Liver (tissue), 9 donors: Measurements from ENCODE around the gene SLIT3. TPM values are rescaled to one million over a fixed set of nuclear protein-coding genes. Genes with fewer than 3 reads are reported as not detected.

ENCODE experiments used
- DNase-seq: peaks from one replicate; pipeline ENCODE4 v3.0.0-alpha.2; 2017; ENCODE audit warnings: low spot score
- H3K27ac ChIP-seq, 2 donors: one replicate each; pipeline ENCODE4 v1.7.0; 2013; ENCODE audit warnings: inconsistent platforms in 2 of 2, low read length in 2 of 2, control low read depth in 1 of 2, low read depth in 1 of 2, mild to moderate bottlenecking in 1 of 2
- H3K27me3 ChIP-seq, 4 donors: one replicate each; pipeline versions ENCODE4 v1.6.1 to v1.7.0; 2013; ENCODE audit warnings: low read length in 3 of 4, inconsistent platforms in 1 of 4, mild to moderate bottlenecking in 1 of 4, moderate library complexity in 1 of 4; ENCODE audit not compliant: control insufficient read depth in 4 of 4, insufficient read depth in 4 of 4
- H3K36me3 ChIP-seq, 4 donors: one replicate each; pipeline versions ENCODE4 v1.6.1 to v1.7.0; 2013; ENCODE audit warnings: low read length in 3 of 4, mild to moderate bottlenecking in 3 of 4, low read depth in 1 of 4, moderate library complexity in 1 of 4; ENCODE audit not compliant: control insufficient read depth in 4 of 4, insufficient read depth in 3 of 4
- H3K4me1 ChIP-seq, 4 donors: one replicate each; pipeline versions ENCODE4 v1.6.1 to v1.7.0; 2013; ENCODE audit warnings: low read length in 3 of 4, mild to moderate bottlenecking in 3 of 4, moderate library complexity in 1 of 4; ENCODE audit not compliant: control insufficient read depth in 4 of 4, insufficient read depth in 4 of 4
- H3K4me3 ChIP-seq, 3 donors: one replicate each; pipeline versions ENCODE4 v1.6.1 to v1.7.0; 2013; ENCODE audit warnings: low read length in 3 of 3, control low read depth in 1 of 3, low read depth in 1 of 3, mild to moderate bottlenecking in 1 of 3
- H3K9ac ChIP-seq, 2 donors: one replicate each; pipeline ENCODE4 v1.7.0; 2013; ENCODE audit warnings: low read length in 2 of 2, mild to moderate bottlenecking in 2 of 2, moderate library complexity in 2 of 2, control low read depth in 1 of 2, low read depth in 1 of 2
- H3K9me3 ChIP-seq, 4 donors: one replicate each; pipeline versions ENCODE4 v1.6.1 to v1.7.0; 2013; ENCODE audit warnings: low read length in 3 of 4; ENCODE audit not compliant: control insufficient read depth in 4 of 4
- CTCF ChIP-seq: fragments of 150-350 bp; IDR thresholded peaks from 2 replicates; pipeline ENCODE4 v1.5.1; 2017; ENCODE audit warnings: improper control_type of control experiment, low read depth, low read length; ENCODE audit not compliant: missing input control
- FOXA2 ChIP-seq: IDR thresholded peaks from 2 replicates; pipeline ENCODE4 v1.6.1; 2016; ENCODE audit warnings: antibody characterized with exemption
- GABPA ChIP-seq, 2 donors: IDR thresholded peaks in 1 of 2; conservative IDR thresholded peaks in 1 of 2; 2 replicates each; pipeline ENCODE4 v1.6.1; 2016; ENCODE audit warnings: antibody characterized with exemption in 2 of 2, mild to moderate bottlenecking in 1 of 2, moderate library complexity in 1 of 2
- HNF4A ChIP-seq, 2 donors: conservative IDR thresholded peaks; 2 replicates each; pipeline ENCODE4 v1.6.1; 2016; ENCODE audit warnings: antibody characterized with exemption in 2 of 2, mild to moderate bottlenecking in 2 of 2
- JUND ChIP-seq, 2 donors: IDR thresholded peaks; 2 replicates each; pipeline ENCODE4 v1.6.1; 2016; ENCODE audit warnings: antibody characterized with exemption in 2 of 2
- MAX ChIP-seq: IDR thresholded peaks from 2 replicates; pipeline ENCODE4 v1.6.1; 2016; ENCODE audit warnings: antibody characterized with exemption
- RAD21 ChIP-seq, 2 donors: IDR thresholded peaks; 2 replicates each; pipeline ENCODE4 v1.6.1; 2016; ENCODE audit warnings: antibody characterized with exemption in 2 of 2, mild to moderate bottlenecking in 2 of 2
- RXRA ChIP-seq, 2 donors: IDR thresholded peaks; 2 replicates each; pipeline ENCODE4 v1.6.1; 2017 to 2018; ENCODE audit warnings: antibody characterized with exemption in 2 of 2, mild to moderate bottlenecking in 1 of 2
- TAF1 ChIP-seq: conservative IDR thresholded peaks from 2 replicates; pipeline ENCODE4 v1.6.1; 2016; ENCODE audit warnings: antibody characterized with exemption, mild to moderate bottlenecking
- YY1 ChIP-seq: IDR thresholded peaks from 2 replicates; pipeline ENCODE4 v1.6.1; 2016; ENCODE audit warnings: antibody characterized with exemption, mild to moderate bottlenecking
- WGBS: extraction: QIAGEN DNeasy Blood & Tissue Kit; methylation state at CpG from one replicate; pipeline ENCODE4 v1.1.7; 2013; 5-methylcytosine and 5-hydroxymethylcytosine counted together
- polyA plus RNA-seq, 2 donors: library from polyadenylated mRNA; stranded (reverse) in 1 of 2; unstranded in 1 of 2; fragments of 200-250 nt in 1 of 2; fragments of >200 nt in 1 of 2; fragmentation: Nextera tagmentation in 1 of 2; extraction: Ambion mirVana in 1 of 2; gene quantifications; one replicate each; pipeline versions ENCODE4 v1.2.1 to v1.2.3, GENCODE V29; 2013 to 2015
- total RNA-seq, 2 donors: library from RNA; depleted of rRNA; stranded (reverse); fragments of >200 nt; gene quantifications; one replicate each; pipeline ENCODE4 v1.2.3, GENCODE V29; 2014
- TF ChIP-seq, protein P1 (sequence below): IDR thresholded peaks from 2 replicates; pipeline ENCODE4 v1.6.1; 2016; ENCODE audit warnings: antibody characterized with exemption
- donor health status: healthy.
- donor health status: healthy.
- donor health status: healthy.
- donor health status: healthy.
- donor health status: healthy.

The SLIT3 gene
- total and polyA plus RNA-seq, 4 donors = 0.61 to 1.3 (median 0.91) TPM

DNA sequence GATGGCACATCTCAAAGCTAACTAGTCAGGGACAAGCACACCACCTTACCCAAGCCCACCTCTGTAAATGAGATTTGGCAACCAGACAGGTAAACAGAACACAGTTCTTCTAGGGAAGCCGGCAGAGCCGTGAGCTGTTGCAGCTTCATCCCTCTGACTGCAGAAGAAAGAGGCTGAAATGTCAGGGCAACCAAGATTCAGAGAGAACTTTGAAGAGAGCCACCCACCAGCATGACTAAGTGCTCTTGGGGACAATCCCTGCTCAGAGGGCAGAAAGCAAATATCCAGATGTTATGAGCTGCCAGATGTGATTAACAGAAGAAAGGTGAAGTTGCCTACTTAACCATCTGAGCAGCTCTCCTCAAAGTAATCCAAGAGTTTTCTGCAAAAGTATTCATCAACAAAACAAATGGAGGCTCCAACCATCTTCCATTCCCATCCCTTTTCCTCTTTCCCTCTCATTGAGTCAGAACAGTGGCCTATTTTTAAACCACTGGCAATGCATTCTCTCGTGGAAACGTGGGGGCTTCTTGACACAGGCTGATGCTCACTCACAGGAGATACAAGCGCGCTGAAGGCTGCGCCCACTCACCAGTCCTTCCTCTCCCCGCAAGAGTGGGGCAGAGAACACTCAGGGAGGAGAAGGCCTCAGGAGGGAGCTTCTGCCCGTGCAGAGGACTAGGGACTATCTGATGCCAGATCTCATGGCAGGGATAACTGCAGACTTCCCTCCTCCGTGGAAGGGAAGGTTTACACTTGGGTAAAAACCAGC is 57.1 kb downstream of the SLIT3 start:
- peaks cover 0 to 6% (median 2%) of the 10 kb centered on the region in 4 donors for H3K27me3 ChIP-seq
- no peak for DNase-seq
- no peak overlapping the region for H3K27ac ChIP-seq
- H3K36me3 ChIP-seq = no peaks in the 10 kb centered on the region
- H3K9ac ChIP-seq = no peak overlapping the region
- peaks cover 0 to 4% (median 0%) of the 10 kb centered on the region in 4 donors for H3K9me3 ChIP-seq
- H3K4me1 ChIP-seq = no peaks in the 10 kb centered on the region
- TF ChIP-seq RAD21 (IDR thresholded peaks at IDR 0.05) (no peak), YY1 (no peak), CTCF (no peak), MAX (no peak)
- TF ChIP-seq, protein P1, sequence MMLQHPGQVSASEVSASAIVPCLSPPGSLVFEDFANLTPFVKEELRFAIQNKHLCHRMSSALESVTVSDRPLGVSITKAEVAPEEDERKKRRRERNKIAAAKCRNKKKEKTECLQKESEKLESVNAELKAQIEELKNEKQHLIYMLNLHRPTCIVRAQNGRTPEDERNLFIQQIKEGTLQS = no peak
- no peak overlapping the region for H3K4me3 ChIP-seq
- 80% methylated on average over 10 of the region's 10 CpGs for WGBS

- H3K27ac ChIP-seq = no peak overlapping the region
- peaks cover 0 to 4% (median 0%) of the 10 kb centered on the region in 4 donors for H3K9me3 ChIP-seq
- no peak overlapping the region for H3K4me3 ChIP-seq
- TF ChIP-seq HNF4A (conservative IDR thresholded peaks at IDR 0.05) (no peak), FOXA2 (no peak), GABPA (IDR thresholded peaks at IDR 0.05 in 1 of 2, conservative IDR thresholded peaks at IDR 0.05 in 1 of 2) (no peak), RAD21 (IDR thresholded peaks at IDR 0.05) (no peak), JUND (IDR thresholded peaks at IDR 0.05) (no peak), TAF1 (no peak), CTCF (no peak), RXRA (IDR thresholded peaks at IDR 0.05) (no peak)
- TF ChIP-seq, protein P1 = no peak
- no peak overlapping the region for H3K9ac ChIP-seq
- DNase-seq = no peak
- 84% methylated on average over 2 of the region's 2 CpGs for WGBS
- peaks cover 0 to 5% (median 2%) of the 10 kb centered on the region in 4 donors for H3K27me3 ChIP-seq
- no peaks in the 10 kb centered on the region for H3K4me1 ChIP-seq
- H3K36me3 ChIP-seq = no peaks in the 10 kb centered on the region
Measured at GRCh38 chr5:169242849-169243186, 58.1 kb downstream of the SLIT3 start.
